ENCODE data around the gene PPARD.

Gene PPARD

GRCh38 chr6:35445691-35446090 is 103.3 kb downstream of the PPARD start:
- DNase-seq: peak; percentile 9

GRCh38 chr6:35448191-35448590 is 105.8 kb downstream of the PPARD start:
- no peak for DNase-seq

- DNase-seq: peak; percentile 44
These were observed 107.0 kb downstream of the PPARD start for GRCh38 chr6:35449287-35449881.

DNA sequence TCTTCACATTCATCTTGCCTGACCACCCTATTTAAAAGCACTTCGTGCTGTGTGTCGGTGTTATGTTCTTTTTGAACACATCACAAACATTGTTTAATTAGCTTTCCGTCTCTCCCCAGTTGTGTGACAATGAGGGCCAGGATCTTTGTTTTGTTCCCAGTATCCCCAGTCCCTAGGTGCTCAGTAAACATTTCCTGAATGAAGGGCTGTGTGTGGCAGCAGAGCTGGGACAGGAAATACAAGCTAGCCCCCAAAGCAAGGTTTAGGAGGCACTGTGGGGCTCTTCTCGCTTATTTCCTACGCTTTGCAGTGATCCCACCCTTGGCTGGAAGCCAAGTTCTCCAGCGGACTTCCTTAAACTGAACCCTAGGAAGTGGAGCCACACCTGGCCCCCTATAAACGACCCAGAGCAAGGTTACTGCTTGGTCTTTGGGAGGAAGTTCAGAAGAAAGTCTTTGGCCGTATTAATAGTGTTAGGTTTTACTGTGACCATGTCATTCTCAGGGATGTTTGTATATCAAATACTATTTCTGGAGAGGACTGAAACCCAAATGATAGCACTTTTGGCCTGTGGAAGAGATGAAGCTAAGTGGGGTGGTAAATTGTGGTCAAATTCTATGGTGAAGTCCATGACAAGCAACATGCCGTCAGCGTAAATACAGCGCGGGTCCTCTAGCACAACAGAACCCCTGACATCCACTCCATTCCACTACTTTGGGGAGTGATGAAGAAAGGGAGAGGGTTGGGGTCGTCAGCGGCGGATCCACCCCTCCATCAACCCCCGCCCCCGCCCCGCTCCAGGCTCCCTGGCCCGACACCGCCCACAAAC is 109.2 kb downstream of the PPARD start:
- no peak for DNase-seq

GRCh38 chr6:35452183-35453090 is 110.1 kb downstream of the PPARD start, which contains the start of gene FANCE:
Gene FANCE (plus strand): TSS chr6:35452338. CDS start chr6:35452546, 208 bp downstream.
- peak; percentile 97 for DNase-seq

GRCh38 chr6:35453236-35453635 is 110.9 kb downstream of the PPARD start:
- DNase-seq: no peak

- DNase-seq: no peak
These were observed 112.2 kb downstream of the PPARD start for GRCh38 chr6:35454391-35455110.

GRCh38 chr6:35457907-35458306 is 115.5 kb downstream of the PPARD start:
- DNase-seq: no peak

DNA sequence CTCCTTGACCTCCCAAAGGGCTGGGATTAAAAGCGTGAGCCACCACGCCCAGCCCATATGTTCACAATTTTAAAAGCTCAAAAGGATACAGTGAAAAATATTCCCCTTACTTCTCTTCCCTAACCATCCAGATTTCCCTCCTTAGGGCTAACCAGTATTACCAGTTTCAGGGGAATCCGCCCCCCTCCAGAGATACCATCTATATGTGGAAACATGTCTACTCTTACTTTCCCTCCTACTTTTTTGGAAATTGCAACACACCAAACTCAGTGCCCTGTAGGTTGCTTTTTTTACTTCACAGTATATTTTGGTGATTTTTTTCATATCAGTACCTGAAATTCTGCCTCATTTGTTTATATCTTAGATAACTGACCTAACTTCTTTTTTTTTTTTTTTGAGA is 118.9 kb downstream of the PPARD start:
- DNase-seq: no peak

DNA sequence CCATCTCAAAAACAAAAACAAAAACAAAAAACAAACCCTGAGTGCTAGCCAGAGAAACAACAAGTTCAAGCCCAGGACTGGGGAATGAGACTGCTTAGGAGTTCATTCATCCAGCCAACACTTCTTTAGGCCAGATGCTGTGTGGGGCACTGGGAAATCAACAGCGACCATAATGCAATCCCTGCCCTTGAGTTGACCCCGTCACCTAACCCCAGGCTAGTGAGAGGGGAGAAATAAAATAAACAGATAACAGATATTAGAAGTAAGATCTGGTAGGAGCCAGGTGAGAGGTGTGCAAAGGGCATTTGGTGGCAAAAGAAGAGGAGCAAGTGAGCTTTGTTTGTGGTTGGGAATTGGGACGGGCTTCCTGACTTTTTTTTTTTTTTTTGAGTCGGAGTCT is 120.9 kb downstream of the PPARD start:
- no peak for DNase-seq

GRCh38 chr6:35465646-35466045 is 123.3 kb downstream of the PPARD start:
- DNase-seq: no peak

DNA sequence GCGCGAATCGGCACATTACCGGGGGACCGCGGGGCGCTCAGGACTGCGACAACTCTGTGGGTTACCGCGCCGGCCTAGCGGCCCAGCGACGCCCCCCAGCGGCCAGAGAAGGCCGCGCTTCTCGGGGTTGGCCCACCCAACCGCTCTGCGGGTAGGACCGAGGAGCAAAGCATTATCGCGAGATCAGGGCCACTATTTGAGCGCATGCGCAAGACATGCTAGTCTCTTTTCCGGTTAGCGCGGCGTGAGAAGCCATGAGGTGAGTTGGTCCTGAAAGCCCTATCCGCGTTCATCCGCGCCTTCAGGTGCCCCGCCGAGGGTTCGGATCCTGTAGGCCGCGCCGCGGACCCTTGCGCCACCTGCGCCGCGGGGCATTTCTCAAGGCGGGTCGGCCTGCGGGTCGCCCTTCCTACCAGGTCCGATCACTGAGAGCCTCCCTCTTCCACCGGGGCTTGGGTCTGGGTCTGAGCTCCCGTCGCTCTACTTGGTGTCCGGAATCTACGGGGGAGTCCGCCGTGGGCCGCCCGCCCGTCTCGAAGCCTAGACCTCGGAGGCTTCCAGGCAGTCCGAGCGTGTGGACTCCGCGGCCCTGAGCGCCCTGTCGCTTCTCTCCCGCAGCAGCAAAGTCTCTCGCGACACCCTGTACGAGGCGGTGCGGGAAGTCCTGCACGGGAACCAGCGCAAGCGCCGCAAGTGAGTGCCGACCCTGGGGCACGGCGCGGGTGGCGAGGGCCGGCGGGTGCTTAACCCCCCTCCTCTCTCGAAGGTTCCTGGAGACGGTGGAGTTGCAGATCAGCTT is 126.0 kb downstream of the PPARD start, which contains the start of gene RPL10A:
RPL10A (plus strand) TSS at position 221 of the 799 bp plus-strand sequence; CDS start at position 255, 34 bp downstream.
- DNase-seq: peak; percentile 96

GRCh38 chr6:35468980-35469750 is 126.8 kb downstream of the PPARD start:
- peak; percentile 55 for DNase-seq

GRCh38 chr6:35469751-35470662 is 127.6 kb downstream of the PPARD start:
- peak; percentile 58 for DNase-seq

- peak; percentile 35 for DNase-seq
These were observed 128.3 kb downstream of the PPARD start for GRCh38 chr6:35470663-35471120.

- no peak for DNase-seq
These were observed 129.5 kb downstream of the PPARD start for GRCh38 chr6:35471836-35472345.

DNA sequence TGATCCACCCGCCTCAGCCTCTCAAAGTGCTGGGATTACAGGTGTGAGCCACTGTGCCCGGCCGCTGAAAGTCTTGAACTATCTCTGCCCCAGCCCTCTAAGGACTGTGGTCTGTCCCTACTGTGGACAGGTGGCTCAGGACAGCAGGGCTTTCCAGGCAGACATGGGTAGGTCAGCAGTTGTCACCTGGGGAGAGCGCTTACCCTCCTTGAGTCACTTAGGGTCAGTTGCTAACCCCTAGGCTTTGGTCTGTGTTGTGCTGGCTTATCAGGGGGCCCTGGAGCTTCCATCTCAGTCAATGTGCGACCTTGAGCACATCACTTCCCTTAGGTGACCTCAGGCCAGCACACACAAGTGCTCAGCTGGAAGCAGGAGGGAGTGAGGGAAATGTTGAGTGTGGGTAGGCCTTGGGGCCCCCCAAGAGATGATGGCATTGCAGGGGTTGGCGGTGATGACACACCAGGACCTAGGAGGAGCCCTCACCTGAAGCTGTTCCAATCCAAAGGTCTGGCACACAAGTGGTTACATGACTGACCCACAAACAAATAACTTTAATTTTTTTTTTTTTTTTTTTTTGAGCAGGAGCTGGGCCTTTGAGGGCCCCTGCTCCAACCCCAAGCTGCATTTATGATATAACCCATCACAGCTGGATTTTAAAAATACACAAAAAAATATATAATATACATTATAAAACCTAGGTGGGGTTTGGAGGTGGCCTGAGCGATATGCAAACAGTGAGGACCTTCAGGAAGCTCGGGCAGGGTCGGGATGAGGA is 130.9 kb downstream of the PPARD start:
- DNase-seq: peak; percentile 61

DNA sequence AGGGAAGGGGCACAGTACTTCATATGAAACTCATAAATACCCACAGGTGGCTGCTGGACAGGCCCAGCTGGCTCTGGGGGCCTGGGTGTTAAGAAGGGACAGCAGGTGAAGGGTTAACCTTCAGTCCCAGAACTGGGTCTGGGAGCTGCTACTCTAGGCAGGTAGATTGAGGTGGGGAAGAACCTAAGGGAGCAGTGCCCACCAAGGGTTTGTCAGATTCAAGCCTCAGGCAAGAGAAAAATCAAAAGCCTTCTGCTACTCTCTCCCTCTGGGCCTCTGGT is 131.4 kb downstream of the PPARD start:
- DNase-seq: peak; percentile 47

Measured in stimulated activated CD4-positive, alpha-beta T cell treated with anti-CD3 and anti-CD28 coated beads, Interleukin-15, amount 100 ng/mL, for 24 hours (primary cell).